HTERT RPE-1 (cell line): ENCODE results near the gene RASSF5.

Source experiments
- in situ Hi-C: fragments of 300-500 bp; cut with MboI; formaldehyde crosslinking; loops from 4 replicates; pipeline ENCODE4 v1.14.3; 2020; ENCODE audit warnings: low sequenced_read_pairs

The RASSF5 gene, protein sequence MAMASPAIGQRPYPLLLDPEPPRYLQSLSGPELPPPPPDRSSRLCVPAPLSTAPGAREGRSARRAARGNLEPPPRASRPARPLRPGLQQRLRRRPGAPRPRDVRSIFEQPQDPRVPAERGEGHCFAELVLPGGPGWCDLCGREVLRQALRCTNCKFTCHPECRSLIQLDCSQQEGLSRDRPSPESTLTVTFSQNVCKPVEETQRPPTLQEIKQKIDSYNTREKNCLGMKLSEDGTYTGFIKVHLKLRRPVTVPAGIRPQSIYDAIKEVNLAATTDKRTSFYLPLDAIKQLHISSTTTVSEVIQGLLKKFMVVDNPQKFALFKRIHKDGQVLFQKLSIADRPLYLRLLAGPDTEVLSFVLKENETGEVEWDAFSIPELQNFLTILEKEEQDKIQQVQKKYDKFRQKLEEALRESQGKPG

DNA sequence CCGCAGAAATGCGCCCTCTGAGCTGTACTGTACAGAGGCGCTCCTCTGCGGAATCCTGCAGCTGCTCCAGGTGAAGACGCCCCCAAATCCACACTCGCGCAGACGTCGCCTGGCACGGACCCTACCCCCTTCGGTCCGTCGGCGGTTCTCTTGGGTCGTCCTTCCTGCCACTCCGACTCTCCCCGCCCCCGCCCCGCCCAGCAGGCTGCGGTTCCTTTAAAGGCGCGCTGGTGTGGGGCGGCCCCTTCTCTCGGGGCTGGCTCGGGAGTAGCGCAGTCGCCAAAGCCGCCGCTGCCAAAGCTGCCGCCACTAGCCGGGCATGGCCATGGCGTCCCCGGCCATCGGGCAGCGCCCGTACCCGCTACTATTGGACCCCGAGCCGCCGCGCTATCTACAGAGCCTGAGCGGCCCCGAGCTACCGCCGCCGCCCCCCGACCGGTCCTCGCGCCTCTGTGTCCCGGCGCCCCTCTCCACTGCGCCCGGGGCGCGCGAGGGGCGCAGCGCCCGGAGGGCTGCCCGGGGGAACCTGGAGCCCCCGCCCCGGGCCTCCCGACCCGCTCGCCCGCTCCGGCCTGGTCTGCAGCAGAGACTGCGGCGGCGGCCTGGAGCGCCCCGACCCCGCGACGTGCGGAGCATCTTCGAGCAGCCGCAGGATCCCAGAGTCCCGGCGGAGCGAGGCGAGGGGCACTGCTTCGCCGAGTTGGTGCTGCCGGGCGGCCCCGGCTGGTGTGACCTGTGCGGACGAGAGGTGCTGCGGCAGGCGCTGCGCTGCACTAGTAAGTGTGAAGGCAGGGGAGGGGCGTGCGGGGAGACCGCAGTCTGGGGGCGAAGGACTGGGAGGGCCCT, at the start of gene RASSF5:
Gene RASSF5 (plus strand): TSS at position 248 of the 846 bp plus-strand sequence. CDS start 72 bp downstream, at position 320.
- in situ Hi-C loops: no loop called here

DNA sequence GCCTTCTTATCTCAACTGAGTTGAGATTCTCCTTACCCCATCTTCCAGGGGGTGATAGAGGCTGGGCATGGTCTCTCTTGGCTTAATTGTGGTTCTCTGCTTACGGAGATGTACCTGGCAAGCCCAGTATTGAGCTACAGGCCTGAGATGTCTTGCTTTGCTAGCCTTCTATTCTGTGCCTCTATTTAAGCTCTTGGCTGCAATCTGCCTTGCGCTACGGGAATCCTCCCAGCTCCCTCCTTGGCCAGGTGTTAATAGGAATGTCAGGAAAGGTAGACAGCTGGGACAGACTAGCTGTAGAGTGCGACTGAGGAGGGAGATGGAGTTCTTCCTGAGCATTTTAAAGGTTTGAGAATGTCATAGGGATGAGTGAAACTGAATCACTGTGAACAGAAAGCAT, 47.6 kb upstream of the RASSF5 start:
- in situ Hi-C loops: no loop called here

DNA sequence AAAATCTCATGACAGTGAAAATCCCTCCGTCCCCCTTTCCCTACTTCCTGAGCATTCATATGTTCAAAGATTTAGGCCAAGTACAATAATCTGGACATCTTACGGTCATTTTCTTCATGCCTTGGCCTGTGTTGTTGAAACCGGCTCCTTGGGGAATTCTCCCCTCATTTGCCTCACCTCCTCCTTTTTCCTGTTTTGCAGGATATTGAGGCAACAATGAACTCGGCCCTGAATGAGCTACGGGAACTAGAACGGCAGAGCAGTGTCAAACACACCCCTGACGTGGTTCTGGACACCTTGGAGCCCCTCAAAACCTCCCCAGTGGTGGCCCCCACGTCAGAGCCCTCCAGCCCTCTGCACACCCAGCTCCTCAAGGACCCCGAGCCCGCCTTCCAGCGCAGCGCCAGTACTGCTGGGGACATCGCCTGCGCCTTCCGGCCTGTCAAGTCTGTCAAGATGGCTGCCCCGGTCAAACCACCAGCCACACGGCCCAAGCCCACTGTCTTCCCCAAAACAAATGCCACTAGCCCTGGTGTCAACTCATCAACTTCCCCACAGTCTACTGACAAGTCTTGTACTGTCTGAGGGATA, 46.4 kb upstream of the RASSF5 start:
- in situ Hi-C loops: no loop called here

DNA sequence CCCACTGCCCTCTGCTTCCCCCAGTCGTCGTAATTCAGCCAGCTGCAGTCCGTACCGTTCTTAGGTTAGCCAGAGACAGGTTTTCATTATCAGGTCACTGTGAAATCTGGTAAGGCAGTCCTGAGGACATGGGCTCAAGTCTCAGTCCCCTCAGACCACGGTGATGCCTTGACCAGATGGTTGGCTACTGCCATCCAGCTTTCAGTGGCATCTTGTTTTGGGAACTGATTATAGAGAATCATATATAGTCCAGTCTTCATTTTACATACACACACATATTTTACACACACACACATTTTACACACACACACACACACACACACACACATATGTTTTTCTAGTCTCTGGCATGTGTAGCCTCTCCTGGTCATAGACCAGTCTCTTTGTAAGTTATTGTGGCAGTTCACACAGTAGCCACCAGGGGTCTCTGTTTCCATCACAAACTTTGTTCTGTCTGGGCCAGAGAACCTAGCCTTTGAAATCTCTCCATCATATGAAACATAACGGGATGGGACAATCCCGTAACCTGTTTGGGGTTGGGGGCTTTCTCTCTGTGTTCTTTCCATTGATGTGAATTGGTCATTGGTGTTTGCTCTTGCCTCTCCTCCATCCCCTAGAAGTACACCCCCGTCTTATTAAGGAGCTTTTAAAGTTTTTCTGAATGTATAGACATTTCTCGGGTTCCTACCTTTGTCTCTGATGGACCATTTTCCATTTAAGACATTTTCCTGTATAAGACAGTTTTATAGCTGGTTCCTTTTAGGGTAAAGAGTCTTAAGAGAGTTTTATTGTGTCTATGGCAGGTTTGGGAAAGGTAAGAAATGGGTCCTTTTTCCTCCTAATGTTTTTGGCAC, 45.5 kb upstream of the RASSF5 start:
- in situ Hi-C loops: no loop called here

DNA sequence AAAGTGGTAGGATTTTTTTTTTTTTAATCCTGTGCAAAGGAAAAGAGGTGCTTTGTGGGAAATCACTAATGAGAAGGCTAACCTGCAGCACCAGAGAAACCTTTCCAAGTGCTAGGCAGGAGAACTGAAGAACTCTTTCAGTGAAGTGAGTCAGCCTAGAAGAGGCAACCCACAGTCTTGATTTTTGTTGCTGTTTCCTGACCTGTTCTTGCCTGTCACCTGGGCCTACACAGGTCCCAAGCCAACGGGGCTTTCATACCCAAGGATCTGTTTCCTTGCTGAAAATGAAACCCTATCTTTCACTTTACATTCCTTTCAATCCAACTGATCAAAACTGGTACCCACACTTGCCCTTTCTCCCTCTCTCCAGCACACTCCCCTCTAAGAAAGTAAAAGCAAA, 44.2 kb upstream of the RASSF5 start:
- in situ Hi-C loops: no loop called here

DNA sequence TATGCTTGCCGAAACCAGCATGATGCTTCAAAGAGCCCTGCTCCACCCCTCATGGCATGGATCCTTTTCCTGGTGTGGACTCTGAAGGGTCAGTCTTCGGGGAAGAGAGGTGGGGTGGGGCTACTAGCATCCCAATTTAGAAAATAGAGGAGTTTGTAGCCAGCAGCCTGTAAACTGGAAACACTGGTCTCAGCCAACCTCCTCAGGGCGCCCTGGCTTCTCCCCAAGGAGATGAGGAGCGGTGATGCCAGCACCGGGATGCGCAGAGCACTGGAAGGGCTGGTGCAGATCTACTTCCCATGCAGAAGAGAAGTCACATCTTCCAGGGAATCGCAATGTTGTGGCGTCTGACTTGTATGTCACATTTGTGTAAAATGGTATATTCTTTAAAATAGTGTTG, 43.4 kb upstream of the RASSF5 start:
- in situ Hi-C loops: no loop called here

DNA sequence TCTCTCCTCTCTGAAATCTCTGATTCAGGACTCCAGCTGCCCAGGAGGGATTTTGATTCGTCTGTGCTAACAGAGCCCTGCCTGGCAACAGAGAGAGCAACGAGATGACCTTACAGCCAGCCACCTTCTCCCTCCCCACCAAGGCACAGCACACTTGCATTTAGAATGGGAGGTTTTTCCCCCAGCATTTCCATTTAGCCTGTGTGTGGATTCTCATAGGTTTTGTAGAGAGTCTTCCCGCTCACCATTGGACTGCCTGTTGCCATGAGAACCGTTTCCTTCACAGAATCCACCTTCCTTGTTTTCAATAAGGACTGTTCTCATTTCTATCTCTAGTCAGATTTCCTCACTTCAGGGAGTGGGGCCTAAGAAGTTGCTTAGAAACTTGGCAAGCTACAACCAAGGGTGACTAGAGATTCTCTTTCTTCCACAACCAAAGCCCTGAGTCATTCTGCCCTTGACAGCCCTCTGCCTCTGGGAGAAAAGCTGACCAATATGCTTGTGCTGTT, 42.8 kb upstream of the RASSF5 start:
- in situ Hi-C loops: no loop called here

DNA sequence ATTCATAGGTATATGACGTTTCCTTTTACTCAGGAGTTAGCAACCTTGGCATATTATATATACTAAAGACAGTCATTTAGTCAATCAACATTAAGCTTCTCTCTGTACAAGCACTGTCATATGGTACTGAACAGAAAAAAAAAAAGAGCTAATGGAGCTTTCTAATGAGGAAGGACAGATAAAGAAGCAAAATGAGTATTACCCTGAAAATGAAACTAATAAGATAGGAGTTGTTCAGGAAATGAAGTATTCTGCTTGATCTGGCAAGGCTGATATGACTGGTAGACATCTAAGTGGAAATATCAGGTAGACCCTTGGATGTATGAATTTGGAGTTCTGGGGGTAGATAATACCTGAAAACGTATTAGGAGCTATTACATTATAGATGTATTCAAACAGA, 41.4 kb upstream of the RASSF5 start:
- in situ Hi-C loops: no loop called here

DNA sequence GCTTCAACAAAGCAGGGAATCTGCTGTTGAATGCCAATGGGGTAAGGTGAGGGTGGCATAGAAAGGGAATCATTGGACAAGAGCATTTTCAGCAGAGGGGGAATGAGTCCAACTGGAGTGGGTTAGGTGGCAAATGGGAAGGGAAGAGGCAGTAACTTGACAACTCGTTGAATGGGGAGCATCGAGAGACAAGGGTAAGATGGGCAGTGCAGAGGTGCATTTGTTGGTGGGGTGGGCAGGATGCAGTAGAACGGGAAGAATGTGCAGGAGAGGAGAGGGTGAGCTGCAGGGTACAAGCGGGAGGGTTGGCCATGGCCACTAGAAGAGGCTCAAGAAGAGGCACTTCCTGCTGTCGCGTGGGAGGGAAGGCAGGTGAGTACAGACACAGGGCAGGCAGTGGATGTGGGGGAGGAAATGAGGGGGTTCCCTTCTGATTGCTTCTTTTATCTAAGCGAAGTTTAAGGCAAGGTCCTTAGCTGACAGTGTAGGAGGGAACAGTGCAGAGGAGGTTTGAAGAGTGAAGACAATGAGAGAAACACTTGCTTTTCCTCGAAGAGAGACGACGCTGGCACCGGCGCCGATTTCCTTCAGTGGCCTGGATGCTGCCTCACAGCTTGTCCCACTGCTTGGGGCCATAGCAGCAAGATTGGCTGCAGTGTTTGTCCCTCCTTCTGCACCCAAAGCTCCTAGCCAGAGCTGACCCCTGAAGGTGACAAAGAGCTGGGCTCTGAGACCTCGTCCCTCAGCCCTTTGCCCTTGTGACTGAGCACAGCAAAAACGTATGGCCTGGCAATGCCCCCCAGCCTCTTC, 40.3 kb upstream of the RASSF5 start:
- in situ Hi-C loops: no loop called here

DNA sequence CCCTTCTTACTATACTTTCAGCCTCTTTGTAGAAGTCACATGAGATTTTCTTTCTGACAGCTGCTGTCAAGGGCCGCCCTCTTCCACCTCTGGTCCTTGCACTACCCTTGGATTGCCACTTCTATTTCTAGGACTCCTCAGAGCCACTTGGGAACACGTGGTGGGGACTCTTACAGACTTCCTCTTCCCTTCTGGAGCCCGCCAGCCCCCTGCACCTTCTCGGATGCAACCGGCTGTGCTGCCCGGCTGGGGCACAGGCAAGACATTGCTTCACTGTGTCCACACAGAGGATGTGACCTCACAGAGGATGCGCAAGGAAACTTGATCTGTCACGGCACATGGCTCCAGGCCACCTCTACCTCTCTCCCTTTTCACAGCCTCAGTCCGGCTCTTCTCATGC, 39.4 kb upstream of the RASSF5 start:
- in situ Hi-C loops: no loop called here

DNA sequence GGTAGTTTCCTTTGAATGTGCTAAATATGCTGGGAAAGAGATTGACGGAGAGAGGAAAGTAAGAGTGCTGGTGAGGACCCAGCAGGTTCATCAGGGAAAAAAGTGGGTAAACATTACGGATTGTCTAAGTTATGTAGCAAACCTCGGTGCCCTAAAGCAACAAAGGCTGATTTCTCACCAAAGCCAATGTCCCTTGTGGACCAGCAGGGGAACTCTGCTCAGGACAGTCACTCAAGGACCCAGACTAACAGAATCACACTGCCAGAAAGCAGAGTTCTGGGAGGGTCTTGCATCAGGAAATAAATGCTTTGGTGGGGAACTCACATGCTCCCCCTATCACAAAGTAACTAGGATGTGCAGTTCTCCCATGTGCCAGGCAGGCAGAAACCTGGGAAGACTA, 38.8 kb upstream of the RASSF5 start:
- in situ Hi-C loops: no loop called here

DNA sequence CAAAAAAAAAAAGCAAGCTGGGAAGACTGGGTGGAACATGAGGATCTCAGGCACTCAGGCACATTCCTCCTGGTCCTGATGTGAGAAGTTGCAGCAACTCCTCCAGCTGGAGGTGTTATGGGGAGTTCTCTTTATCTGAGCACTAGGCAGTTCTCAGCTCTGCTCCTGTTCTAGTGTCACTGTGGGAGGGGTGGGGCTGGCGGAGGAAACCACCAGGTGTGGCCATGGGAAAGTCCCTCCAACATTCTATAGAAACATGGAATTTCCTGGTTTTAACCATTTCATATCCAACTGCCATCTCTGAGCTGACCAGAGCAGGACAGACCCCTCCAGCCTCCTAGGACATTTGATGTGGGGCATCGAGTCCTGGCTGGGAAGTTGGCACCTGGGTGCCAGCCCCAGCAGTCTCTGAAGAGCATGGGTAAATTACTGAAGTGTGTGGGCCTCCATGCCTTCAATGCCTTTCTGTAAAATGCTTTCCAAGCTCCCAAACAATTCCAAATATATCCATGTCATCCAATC, 37.9 kb upstream of the RASSF5 start:
- in situ Hi-C loops: no loop called here

DNA sequence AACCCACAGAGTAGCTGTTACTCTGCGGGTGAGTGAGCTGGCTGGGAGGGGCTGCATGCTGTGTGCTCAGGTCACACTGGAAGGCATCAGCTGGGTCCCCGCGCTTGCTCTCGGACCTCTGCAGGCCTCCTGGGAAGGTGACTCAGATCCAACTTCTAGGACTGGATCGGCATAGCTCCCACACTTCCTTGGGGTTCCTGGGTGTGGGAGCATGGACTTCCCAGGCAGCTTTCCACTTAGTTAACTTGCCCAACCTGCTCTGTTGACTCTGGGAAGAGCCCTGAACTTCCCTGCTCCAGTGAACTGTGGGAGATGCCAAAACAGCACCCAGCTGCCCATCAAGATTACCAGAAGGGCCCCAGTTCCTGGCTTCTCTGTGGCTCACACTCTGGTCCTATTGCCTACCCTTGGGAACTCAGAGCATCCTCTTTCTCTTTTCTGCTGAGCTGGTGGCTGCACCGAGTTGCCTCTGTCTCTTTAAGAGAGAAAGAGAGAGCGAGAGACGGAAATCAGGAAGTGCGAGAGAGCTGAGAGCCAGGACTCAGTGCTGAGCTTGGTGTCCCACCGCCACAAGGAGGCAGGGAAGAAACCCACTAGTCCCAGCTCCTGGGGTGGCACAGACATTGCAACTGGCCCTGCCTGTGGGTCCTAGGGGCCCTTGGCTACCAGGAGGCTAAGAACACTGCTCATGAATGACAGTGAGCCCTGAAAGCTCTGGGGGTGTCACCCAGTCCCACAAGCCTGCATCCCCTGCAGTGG, 37.2 kb upstream of the RASSF5 start, which contains the start of gene IKBKE:
Gene IKBKE (plus strand): TSS at position 544 of the 759 bp plus-strand sequence. CDS start 2,752 bp downstream, outside the sequence.
- in situ Hi-C loops: no loop called here

DNA sequence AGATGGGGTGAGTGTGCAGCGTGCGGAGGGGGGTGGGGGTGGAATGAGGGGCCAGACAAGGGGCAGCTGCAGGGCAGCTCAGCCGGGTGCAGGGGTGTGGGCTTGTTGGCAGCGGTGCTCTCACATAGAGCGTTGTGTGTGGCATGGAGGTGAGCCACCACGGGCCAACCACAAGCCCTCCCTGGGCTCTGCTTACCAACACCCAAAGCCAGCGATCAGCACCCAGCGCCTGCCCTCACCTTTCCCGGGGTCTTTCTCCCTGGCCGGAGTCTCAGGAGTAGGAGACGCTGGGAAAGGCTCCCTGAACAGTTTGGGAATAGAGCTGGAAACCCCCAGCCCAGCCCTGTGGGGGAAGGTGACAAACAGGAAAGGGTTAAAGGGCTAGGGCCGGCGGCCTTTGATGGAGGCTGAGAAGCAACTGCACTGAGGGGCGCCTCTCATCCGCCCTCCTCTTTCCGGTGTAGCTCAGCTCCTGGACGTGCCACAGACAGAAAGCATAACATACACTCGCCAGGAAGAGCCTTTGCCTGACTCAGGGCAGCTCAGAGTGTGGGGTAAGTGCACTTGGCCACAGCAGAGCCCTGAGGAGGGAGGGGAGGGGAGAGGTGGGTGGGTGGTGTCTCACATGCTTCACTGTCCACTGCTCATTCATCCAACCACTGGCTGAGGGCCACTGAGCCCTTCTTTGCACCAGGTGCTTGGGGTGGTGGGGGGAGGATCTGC, 36.5 kb upstream of the RASSF5 start:
- in situ Hi-C loops: no loop called here

DNA sequence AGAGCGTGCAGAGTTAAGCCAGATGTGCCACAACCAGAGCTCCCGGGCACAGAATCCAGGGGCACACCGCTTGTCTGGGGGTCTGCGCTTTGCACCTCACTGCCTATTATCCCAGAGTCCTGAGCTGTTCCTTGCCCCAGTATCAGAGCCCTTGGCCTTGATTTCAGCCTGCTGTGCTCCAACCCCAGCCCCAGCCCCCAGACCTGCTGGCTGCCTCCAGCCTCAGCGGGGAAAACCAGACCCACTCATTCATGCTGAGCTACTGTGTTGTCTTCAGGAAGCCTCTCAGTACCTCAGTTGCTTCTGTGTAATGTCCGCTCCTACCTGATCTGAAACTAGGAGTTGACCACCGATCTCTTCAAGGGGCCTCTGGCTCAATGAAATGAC, 35.9 kb upstream of the RASSF5 start:
- in situ Hi-C loops: no loop called here

DNA sequence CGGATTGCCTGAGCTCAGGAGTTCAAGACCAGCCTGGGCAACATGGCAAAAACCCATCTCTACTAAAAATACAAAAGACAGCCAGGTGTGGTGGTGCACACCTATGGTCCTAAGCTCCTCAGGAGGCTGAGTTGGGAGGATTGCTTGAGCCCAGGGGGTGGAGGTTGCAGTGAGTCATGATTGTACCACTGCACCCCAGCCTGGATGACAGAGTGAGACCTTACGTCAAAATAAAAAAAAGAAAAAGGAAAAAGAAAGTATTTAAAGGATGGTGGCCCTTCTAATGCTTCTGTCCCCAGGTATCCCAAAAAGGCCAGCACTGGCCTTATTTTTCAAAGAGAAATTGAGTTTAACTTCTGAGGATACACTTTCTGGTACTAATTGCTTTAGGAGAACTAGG, 35.3 kb upstream of the RASSF5 start:
- in situ Hi-C loops: no loop called here

DNA sequence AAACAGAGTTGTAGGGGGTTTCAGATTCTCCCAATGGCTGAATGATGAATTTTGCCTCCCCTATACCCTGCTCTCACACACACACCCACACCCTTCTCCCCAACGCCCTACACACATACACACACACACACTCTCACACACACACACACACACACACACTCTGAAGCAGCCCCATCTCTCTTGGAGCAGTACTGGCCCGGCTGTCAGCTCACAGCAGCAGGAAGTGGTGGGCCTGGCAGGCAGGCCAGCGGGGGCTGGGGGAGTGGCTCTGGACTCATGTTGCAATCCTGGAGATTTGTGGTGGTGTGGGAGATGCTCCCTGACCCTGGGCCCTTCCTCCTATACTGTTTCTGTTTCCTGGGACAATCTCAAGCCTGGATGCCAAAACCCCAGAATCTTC, 34.9 kb upstream of the RASSF5 start:
- in situ Hi-C loops: no loop called here

DNA sequence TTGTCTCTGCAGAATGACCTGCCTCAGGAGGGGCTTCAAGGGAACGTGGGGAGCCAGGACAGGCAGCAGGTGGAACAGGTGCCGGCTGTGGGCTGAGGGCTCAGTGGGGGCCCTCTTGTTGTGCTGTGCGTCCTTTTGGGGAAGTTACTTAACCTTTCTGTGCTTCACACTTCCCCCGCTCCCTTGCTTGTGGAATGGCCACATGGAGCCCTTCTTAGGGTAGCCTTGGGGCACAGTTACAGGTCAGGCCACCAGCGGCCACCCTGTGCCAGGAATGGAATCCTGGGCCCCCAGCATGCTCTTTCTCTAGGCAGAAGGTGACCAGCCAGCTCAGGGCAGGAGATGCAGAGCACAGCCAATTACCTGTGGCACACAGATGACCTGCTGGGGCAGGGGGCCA, 34.4 kb upstream of the RASSF5 start:
- in situ Hi-C loops: no loop called here
